Liver (tissue), 3 donors: ENCODE measurements around the gene DSG2.

ENCODE experiments used
- FOXA1 ChIP-seq: IDR thresholded peaks from 2 replicates; pipeline ENCODE4 v1.6.1; 2016; ENCODE audit warnings: antibody characterized with exemption
- TF ChIP-seq, protein P1 (sequence below): IDR thresholded peaks from 2 replicates; pipeline ENCODE4 v1.6.1; 2016; ENCODE audit warnings: antibody characterized with exemption
- TF ChIP-seq, protein P2 (sequence below): fragments of 150-350 bp; IDR thresholded peaks from 2 replicates; pipeline ENCODE4 v1.5.1; 2017; ENCODE audit warnings: improper control_type of control experiment, low read depth, low read length; ENCODE audit not compliant: missing input control
- TF ChIP-seq, protein P3 (sequence below): IDR thresholded peaks from 2 replicates; pipeline ENCODE4 v1.6.1; 2016; ENCODE audit warnings: antibody characterized with exemption
- donor health status: healthy.
- donor health status: healthy.

DNA sequence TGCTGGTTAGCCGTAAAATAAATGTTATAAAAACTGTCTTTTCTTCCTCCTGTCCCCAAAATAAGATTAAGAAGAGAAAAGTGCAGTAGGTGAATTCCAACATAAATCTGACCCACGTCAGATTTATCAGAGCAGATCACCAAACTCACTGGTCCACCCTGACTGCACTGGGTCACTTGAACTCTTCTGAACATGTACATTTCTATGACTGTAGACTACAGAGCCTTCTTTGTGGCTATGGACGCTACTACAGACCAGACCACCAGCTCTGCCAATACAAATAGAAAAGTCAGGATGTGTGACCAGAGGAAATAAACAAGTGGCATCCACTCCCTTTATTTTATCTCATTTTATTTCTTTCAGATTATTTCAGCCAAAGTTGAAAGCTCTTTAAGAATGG is 11.6 kb downstream of the DSG2 start:
- TF ChIP-seq FOXA1: no peak
- TF ChIP-seq, protein P1, sequence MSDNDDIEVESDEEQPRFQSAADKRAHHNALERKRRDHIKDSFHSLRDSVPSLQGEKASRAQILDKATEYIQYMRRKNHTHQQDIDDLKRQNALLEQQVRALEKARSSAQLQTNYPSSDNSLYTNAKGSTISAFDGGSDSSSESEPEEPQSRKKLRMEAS: no peak
- TF ChIP-seq, protein P2, sequence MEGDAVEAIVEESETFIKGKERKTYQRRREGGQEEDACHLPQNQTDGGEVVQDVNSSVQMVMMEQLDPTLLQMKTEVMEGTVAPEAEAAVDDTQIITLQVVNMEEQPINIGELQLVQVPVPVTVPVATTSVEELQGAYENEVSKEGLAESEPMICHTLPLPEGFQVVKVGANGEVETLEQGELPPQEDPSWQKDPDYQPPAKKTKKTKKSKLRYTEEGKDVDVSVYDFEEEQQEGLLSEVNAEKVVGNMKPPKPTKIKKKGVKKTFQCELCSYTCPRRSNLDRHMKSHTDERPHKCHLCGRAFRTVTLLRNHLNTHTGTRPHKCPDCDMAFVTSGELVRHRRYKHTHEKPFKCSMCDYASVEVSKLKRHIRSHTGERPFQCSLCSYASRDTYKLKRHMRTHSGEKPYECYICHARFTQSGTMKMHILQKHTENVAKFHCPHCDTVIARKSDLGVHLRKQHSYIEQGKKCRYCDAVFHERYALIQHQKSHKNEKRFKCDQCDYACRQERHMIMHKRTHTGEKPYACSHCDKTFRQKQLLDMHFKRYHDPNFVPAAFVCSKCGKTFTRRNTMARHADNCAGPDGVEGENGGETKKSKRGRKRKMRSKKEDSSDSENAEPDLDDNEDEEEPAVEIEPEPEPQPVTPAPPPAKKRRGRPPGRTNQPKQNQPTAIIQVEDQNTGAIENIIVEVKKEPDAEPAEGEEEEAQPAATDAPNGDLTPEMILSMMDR: no peak
- TF ChIP-seq, protein P3, sequence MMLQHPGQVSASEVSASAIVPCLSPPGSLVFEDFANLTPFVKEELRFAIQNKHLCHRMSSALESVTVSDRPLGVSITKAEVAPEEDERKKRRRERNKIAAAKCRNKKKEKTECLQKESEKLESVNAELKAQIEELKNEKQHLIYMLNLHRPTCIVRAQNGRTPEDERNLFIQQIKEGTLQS: no peak
